SK-N-SH treated with all-trans-retinoic acid at 6 μM for 48 hours (cell line): ENCODE results near the gene MAML2.

Experiments used
- ATAC-seq: fragments of 200-7000 bp; cut with Tn5 transposase; 3 replicates; pipeline ENCODE4 v1.9.1; 2020; ENCODE audit warnings: mild to moderate bottlenecking, moderate library complexity
- ARNTL ChIP-seq: fragments of 450-650 bp; formaldehyde crosslinking; IDR thresholded peaks from 2 replicates; pipeline ENCODE4 v1.5.0; 2020; ENCODE audit warnings: low read depth, mild to moderate bottlenecking, moderate library complexity, borderline replicate concordance
- BACH2 ChIP-seq: fragments of 250-450 bp; sonication (Bioruptor Pico); IDR thresholded peaks from 2 replicates; pipeline ENCODE4 v1.9.0; 2021; ENCODE audit warnings: mild to moderate bottlenecking, borderline replicate concordance
- CSDC2 ChIP-seq: fragments of 250-450 bp; sonication (Bioruptor Pico); IDR thresholded peaks from 2 replicates; pipeline ENCODE4 v1.5.0; 2020; ENCODE audit warnings: mild to moderate bottlenecking, moderate library complexity
- CSRNP3 ChIP-seq: fragments of 250-450 bp; sonication (Bioruptor Pico); IDR thresholded peaks from 2 replicates; pipeline ENCODE4 v1.5.1; 2021; ENCODE audit warnings: mild to moderate bottlenecking, moderate library complexity
- ESRRG ChIP-seq: fragments of 250-450 bp; sonication (Bioruptor Pico); IDR thresholded peaks from 2 replicates; pipeline ENCODE4 v1.6.1; 2021; ENCODE audit warnings: mild to moderate bottlenecking
- GLIS3 ChIP-seq: fragments of 250-450 bp; sonication (Bioruptor Pico); IDR thresholded peaks from 2 replicates; pipeline ENCODE4 v1.5.0; 2020; ENCODE audit warnings: mild to moderate bottlenecking, moderate library complexity
- ISL1 ChIP-seq: fragments of 250-450 bp; sonication (Bioruptor Pico); IDR thresholded peaks from 2 replicates; pipeline ENCODE4 v2.1.2; 2022; ENCODE audit warnings: mild to moderate bottlenecking, moderate library complexity
- OSR1 ChIP-seq: fragments of 250-450 bp; sonication (Bioruptor Pico); IDR thresholded peaks from 2 replicates; pipeline ENCODE4 v1.8.0; 2022; ENCODE audit warnings: moderate library complexity, mild to moderate bottlenecking, inconsistent platforms
- PATZ1 ChIP-seq: fragments of 250-450 bp; sonication (Bioruptor Pico); IDR thresholded peaks from 2 replicates; pipeline ENCODE4 v1.8.0; 2020; ENCODE audit warnings: mild to moderate bottlenecking, moderate library complexity, borderline replicate concordance
- POU6F1 ChIP-seq: fragments of 250-450 bp; sonication (Bioruptor Pico); IDR thresholded peaks from 2 replicates; pipeline ENCODE4 v1.8.0; 2021; ENCODE audit warnings: low read depth, mild to moderate bottlenecking, moderate library complexity, borderline replicate concordance
- PPARA ChIP-seq: fragments of 250-450 bp; sonication (Bioruptor Pico); IDR thresholded peaks from 2 replicates; pipeline ENCODE4 v1.5.0; 2020; ENCODE audit warnings: mild to moderate bottlenecking, borderline replicate concordance
- RARB ChIP-seq: fragments of 250-450 bp; sonication (Bioruptor Pico); IDR thresholded peaks from 2 replicates; pipeline ENCODE4 v1.8.0; 2021; ENCODE audit warnings: mild to moderate bottlenecking, moderate library complexity
- SNAI2 ChIP-seq: fragments of 250-450 bp; sonication (Bioruptor Pico); IDR thresholded peaks from 2 replicates; pipeline ENCODE4 v1.5.0; 2020; ENCODE audit warnings: mild to moderate bottlenecking, moderate library complexity
- TCF4 ChIP-seq: fragments of 250-450 bp; sonication (Bioruptor Pico); IDR thresholded peaks from 2 replicates; pipeline ENCODE4 v1.8.0; 2021; ENCODE audit warnings: mild to moderate bottlenecking, moderate library complexity, borderline replicate concordance
- TOX ChIP-seq: fragments of 250-450 bp; sonication (Bioruptor Pico); IDR thresholded peaks from 2 replicates; pipeline ENCODE4 v1.8.0; 2021; ENCODE audit warnings: mild to moderate bottlenecking, moderate library complexity, borderline replicate concordance
- ZC3H10 ChIP-seq: fragments of 250-450 bp; sonication (Bioruptor Pico); IDR thresholded peaks from 2 replicates; pipeline ENCODE4 v1.5.1; 2021; ENCODE audit warnings: mild to moderate bottlenecking, moderate library complexity
- ZFP3 ChIP-seq: fragments of 250-450 bp; sonication (Bioruptor Pico); IDR thresholded peaks from 2 replicates; pipeline ENCODE4 v1.5.0; 2020; ENCODE audit warnings: mild to moderate bottlenecking, moderate library complexity
- ZFP30 ChIP-seq: fragments of 450-650 bp; formaldehyde crosslinking; IDR thresholded peaks from 2 replicates; pipeline ENCODE4 v1.5.0; 2022; ENCODE audit warnings: mild to moderate bottlenecking, moderate library complexity
- ZNF565 ChIP-seq: fragments of 450-650 bp; formaldehyde crosslinking; conservative IDR thresholded peaks from 2 replicates; pipeline ENCODE4 v1.5.0; 2020; ENCODE audit warnings: low read depth, mild to moderate bottlenecking, moderate library complexity
- ZNF70 ChIP-seq: fragments of 450-650 bp; formaldehyde crosslinking; IDR thresholded peaks from 2 replicates; pipeline ENCODE4 v1.5.0; 2020; ENCODE audit warnings: mild to moderate bottlenecking, moderate library complexity
- ZNF8 ChIP-seq: fragments of 450-650 bp; formaldehyde crosslinking; IDR thresholded peaks from 2 replicates; pipeline ENCODE4 v1.5.0; 2020; ENCODE audit warnings: mild to moderate bottlenecking, moderate library complexity

MAML2 gene

GRCh38 chr11:96019810-96020747 is 322.9 kb downstream of the MAML2 start:
- TF ChIP-seq POU6F1 (CRISPR knock-in tag) (no peak), ISL1 (CRISPR knock-in tag) (no peak), OSR1 (CRISPR knock-in tag) (no peak), RARB (no peak), ZC3H10 (no peak), PATZ1 (CRISPR knock-in tag) (no peak), ZNF565 (no peak), PPARA (no peak), ZFP30 (CRISPR knock-in tag) (no peak), CSDC2 (CRISPR knock-in tag) (no peak), GLIS3 (no peak), ZFP3 (CRISPR knock-in tag) (no peak), TCF4 (CRISPR knock-in tag) (no peak), SNAI2 (CRISPR knock-in tag) (no peak), BACH2 (CRISPR knock-in tag) (no peak), ARNTL (CRISPR knock-in tag) (no peak), TOX (no peak), ZNF70 (CRISPR knock-in tag) (no peak), ZNF8 (CRISPR knock-in tag) (no peak), ESRRG (CRISPR knock-in tag) (no peak)
- no peak for ATAC-seq

GRCh38 chr11:96019281-96019680 is 323.7 kb downstream of the MAML2 start:
- ATAC-seq, result no peak

More at GRCh38 chr11:96019281-96019680, 323.7 kb downstream of the MAML2 start:
- TF ChIP-seq ZC3H10 (no peak), SNAI2 (CRISPR knock-in tag) (no peak), ZNF70 (CRISPR knock-in tag) (no peak), CSRNP3 (no peak), ZFP3 (CRISPR knock-in tag) (no peak), POU6F1 (CRISPR knock-in tag) (no peak), BACH2 (CRISPR knock-in tag) (no peak), PATZ1 (CRISPR knock-in tag) (no peak), GLIS3 (no peak), ISL1 (CRISPR knock-in tag) (no peak)
- TF ChIP-seq, all 23 proteins: peak for 0
